Testis (tissue), 2 donors: ENCODE data around the gene EPB41L4A.

Experiments
- POLR2A ChIP-seq: fragments of 450-650 bp; IDR thresholded peaks from one replicate; pipeline ENCODE4 v1.6.1; 2017; ENCODE audit warnings: antibody characterized with exemption, mild to moderate bottlenecking, moderate library complexity
- TF ChIP-seq, protein P1 (sequence below), 3 experiments: fragments of 450-650 bp in 2 of 3; fragments of 200-600 bp in 1 of 3; sonication (generic) in 1 of 3; IDR thresholded peaks; one replicate each; pipeline ENCODE4 v1.5.1; 2016 to 2019; ENCODE audit warnings: antibody characterized with exemption in 3 of 3, mild to moderate bottlenecking in 2 of 3, moderate library complexity in 1 of 3

DNA sequence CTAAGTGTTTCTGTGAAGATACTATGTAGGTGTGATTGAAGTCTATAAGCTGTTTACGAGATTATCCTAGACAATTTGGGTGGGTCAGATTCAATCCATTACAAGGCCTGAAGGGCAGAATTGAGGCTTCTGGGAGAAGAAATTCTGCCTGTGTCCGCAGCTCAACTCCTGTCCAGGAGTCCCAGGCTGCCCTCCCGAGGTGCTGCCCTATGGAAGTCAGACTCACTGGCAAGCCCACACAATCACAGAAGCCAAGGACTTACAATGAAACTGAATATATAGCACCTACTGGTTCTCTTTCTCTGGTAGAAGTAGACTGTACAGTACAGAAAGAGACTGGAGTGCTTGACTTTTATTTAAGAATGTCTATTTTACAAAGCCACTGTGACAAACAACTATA lies 74.5 kb downstream of the EPB41L4A start:
- TF ChIP-seq, protein P1, sequence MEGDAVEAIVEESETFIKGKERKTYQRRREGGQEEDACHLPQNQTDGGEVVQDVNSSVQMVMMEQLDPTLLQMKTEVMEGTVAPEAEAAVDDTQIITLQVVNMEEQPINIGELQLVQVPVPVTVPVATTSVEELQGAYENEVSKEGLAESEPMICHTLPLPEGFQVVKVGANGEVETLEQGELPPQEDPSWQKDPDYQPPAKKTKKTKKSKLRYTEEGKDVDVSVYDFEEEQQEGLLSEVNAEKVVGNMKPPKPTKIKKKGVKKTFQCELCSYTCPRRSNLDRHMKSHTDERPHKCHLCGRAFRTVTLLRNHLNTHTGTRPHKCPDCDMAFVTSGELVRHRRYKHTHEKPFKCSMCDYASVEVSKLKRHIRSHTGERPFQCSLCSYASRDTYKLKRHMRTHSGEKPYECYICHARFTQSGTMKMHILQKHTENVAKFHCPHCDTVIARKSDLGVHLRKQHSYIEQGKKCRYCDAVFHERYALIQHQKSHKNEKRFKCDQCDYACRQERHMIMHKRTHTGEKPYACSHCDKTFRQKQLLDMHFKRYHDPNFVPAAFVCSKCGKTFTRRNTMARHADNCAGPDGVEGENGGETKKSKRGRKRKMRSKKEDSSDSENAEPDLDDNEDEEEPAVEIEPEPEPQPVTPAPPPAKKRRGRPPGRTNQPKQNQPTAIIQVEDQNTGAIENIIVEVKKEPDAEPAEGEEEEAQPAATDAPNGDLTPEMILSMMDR (IDR thresholded peaks at IDR 0.05): no peak
- no peak for TF ChIP-seq POLR2A
